Keratinocyte (primary cell): ENCODE data around the gene TSPYL1. TPM values are rescaled to one million over a fixed set of nuclear protein-coding genes. Genes with fewer than 3 reads are reported as not detected.

Source experiments
- DNase-seq: peaks from one replicate; pipeline ENCODE4 v3.0.0-alpha.2; 2011; ENCODE audit warnings: low read depth, missing footprints, low spot score
- FAIRE-seq: peaks from 2 replicates; lab custom pipeline; 2011; peaks lifted over from hg19 to GRCh38; lab: Jason Lieb, UNC
- H2AFZ ChIP-seq: 2 replicates; pipeline ENCODE4 v1.6.0; 2012; ENCODE audit warnings: low read length, control low read depth, inconsistent platforms; ENCODE audit not compliant: control insufficient read depth
- H3K27ac ChIP-seq: 2 replicates; pipeline ENCODE4 v1.5.1; 2011; ENCODE audit warnings: low read length; ENCODE audit not compliant: control insufficient read depth, insufficient read depth
- H3K27me3 ChIP-seq: 3 replicates; pipeline ENCODE4 v1.6.0; 2011; ENCODE audit warnings: low read length; ENCODE audit not compliant: control insufficient read depth, insufficient read depth; ENCODE audit errors: extremely low read depth
- H3K36me3 ChIP-seq, 2 experiments: 2 replicates in 1 of 2; 3 replicates in 1 of 2; pipeline ENCODE4 v1.5.1; 2011; ENCODE audit warnings: low read length in 2 of 2, mild to moderate bottlenecking in 1 of 2; ENCODE audit not compliant: control insufficient read depth in 2 of 2, insufficient read depth in 2 of 2; ENCODE audit errors: extremely low read depth in 1 of 2
- H3K4me1 ChIP-seq: 3 replicates; pipeline ENCODE4 v1.5.1; 2011; ENCODE audit warnings: low read length; ENCODE audit not compliant: control insufficient read depth, insufficient read depth; ENCODE audit errors: extremely low read depth
- H3K4me2 ChIP-seq: 3 replicates; pipeline ENCODE4 v1.6.0; 2011; ENCODE audit warnings: low read depth, low read length; ENCODE audit not compliant: control insufficient read depth, insufficient read depth; ENCODE audit errors: extremely low read depth
- H3K4me3 ChIP-seq, 3 experiments: fragments of 200-600 bp in 1 of 3; sonication (generic) in 1 of 3; 2 replicates in 2 of 3; 3 replicates in 1 of 3; pipeline ENCODE4 v1.5.1; 2011 to 2016; ENCODE audit warnings: low read length in 3 of 3, mild to moderate bottlenecking in 3 of 3, control low read depth in 2 of 3, inconsistent platforms in 1 of 3, low read depth in 1 of 3, mixed read lengths in 1 of 3, mixed run types in 1 of 3, moderate library complexity in 1 of 3; ENCODE audit not compliant: control insufficient read depth in 2 of 3, insufficient read depth in 2 of 3; ENCODE audit errors: extremely low read depth in 1 of 3
- H3K79me2 ChIP-seq: 2 replicates; pipeline ENCODE4 v1.6.0; 2012; ENCODE audit warnings: low read length; ENCODE audit not compliant: control insufficient read depth, insufficient read depth
- H3K9ac ChIP-seq: 3 replicates; pipeline ENCODE4 v1.6.0; 2011; ENCODE audit warnings: low read length; ENCODE audit not compliant: control insufficient read depth, insufficient read depth; ENCODE audit errors: extremely low read depth
- H3K9me1 ChIP-seq: 3 replicates; pipeline ENCODE4 v1.6.0; 2011; ENCODE audit warnings: low read length; ENCODE audit not compliant: control insufficient read depth, insufficient read depth; ENCODE audit errors: extremely low read depth
- H3K9me3 ChIP-seq: 2 replicates; pipeline ENCODE4 v1.5.1; 2012; ENCODE audit warnings: low read depth, low read length; ENCODE audit not compliant: control insufficient read depth
- H4K20me1 ChIP-seq: 3 replicates; pipeline ENCODE4 v1.6.0; 2011; ENCODE audit warnings: low read length; ENCODE audit not compliant: control insufficient read depth, insufficient read depth; ENCODE audit errors: extremely low read depth
- CTCF ChIP-seq, 3 experiments: IDR thresholded peaks in 1 of 3; conservative IDR thresholded peaks in 1 of 3; optimal IDR thresholded peaks in 1 of 3; 2 replicates in 2 of 3; 3 replicates in 1 of 3; pipeline versions ENCODE3 to v1.5.1; 2011; ENCODE audit warnings: low read length in 3 of 3, mild to moderate bottlenecking in 3 of 3, moderate library complexity in 2 of 3, control low read depth in 1 of 3, inconsistent platforms in 1 of 3; ENCODE audit not compliant: insufficient read depth in 2 of 3; ENCODE audit errors: extremely low read depth in 1 of 3
- EZH2 ChIP-seq: IDR thresholded peaks from one replicate; pipeline ENCODE4 v1.6.1; 2012; ENCODE audit warnings: inconsistent platforms, mild to moderate bottlenecking, low read length, moderate library complexity
- dilution Hi-C: fragments of 300-500 bp; cut with MboI; formaldehyde crosslinking; loops from one replicate; pipeline ENCODE4 v1.7.0; 2020; ENCODE audit warnings: low sequenced_read_pairs; ENCODE audit not compliant: extremely low pct_ligation_motif_present
- polyA plus RNA-seq, 5 experiments: library from polyadenylated mRNA; depleted of rRNA in 3 of 5; stranded (reverse) in 3 of 5; stranded (forward) in 1 of 5; unstranded in 1 of 5; fragments of >200 nt; gene quantifications; 1 replicate in 1 of 5; 2 replicates in 3 of 5; 3 replicates in 1 of 5; pipeline versions ENCODE4 v1.2.1 to v1.2.3, GENCODE V29; 2011 to 2012; ENCODE audit warnings: missing spikeins in 2 of 5, low read depth in 1 of 5, low replicate concordance in 1 of 5

TSPYL1 gene
- polyA plus RNA-seq, 1 donor (not counting 4 experiments of a cell fraction or from before 2014, with no cell fraction given) = 75.6 TPM

DNA sequence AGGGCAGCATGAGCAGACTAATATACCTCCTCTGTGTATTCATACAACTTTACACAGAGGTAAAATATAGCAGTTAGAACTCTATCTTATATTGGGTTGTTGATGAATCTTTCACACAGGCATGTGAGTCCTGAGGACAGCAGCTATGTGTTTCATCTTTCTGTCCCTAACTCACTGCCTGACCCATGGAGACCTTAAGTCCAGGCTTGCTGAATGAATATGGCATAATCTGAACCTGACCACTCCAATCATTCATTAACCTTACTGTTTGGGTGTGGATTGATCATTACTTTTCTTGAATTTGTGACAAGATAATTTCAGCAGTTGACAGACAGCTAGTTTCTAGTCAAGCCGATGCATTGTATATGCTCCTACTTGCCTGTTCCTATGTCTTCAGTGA, 27.3 kb upstream of the TSPYL1 start:
- no peak for TF ChIP-seq CTCF (optimal IDR thresholded peaks at IDR 0.05 in 1 of 3, IDR thresholded peaks at IDR 0.05 in 1 of 3, conservative IDR thresholded peaks at IDR 0.05 in 1 of 3; ENCODE audit: extremely low read depth in 1 of 3, insufficient read depth in 2 of 3, low read length in 3 of 3)
- no peak for TF ChIP-seq EZH2
- Histone ChIP-seq H3K9me3 (no peaks in the 10 kb centered on the region), H3K27me3 (no peaks in the 10 kb centered on the region), H2AFZ (no peak overlapping the region), H3K4me1 (no peaks in the 10 kb centered on the region), H3K9ac (no peak overlapping the region), H3K9me1 (no peaks in the 10 kb centered on the region), H3K4me2 (no peak overlapping the region), H4K20me1 (no peaks in the 10 kb centered on the region), H3K27ac (no peak overlapping the region), H3K79me2 (no peaks in the 10 kb centered on the region), H3K36me3 (no peaks in the 10 kb centered on the region), H3K4me3 (no peak overlapping the region)
- dilution Hi-C loops = no loop called here
- FAIRE-seq = no peak
- no peak for DNase-seq

DNA sequence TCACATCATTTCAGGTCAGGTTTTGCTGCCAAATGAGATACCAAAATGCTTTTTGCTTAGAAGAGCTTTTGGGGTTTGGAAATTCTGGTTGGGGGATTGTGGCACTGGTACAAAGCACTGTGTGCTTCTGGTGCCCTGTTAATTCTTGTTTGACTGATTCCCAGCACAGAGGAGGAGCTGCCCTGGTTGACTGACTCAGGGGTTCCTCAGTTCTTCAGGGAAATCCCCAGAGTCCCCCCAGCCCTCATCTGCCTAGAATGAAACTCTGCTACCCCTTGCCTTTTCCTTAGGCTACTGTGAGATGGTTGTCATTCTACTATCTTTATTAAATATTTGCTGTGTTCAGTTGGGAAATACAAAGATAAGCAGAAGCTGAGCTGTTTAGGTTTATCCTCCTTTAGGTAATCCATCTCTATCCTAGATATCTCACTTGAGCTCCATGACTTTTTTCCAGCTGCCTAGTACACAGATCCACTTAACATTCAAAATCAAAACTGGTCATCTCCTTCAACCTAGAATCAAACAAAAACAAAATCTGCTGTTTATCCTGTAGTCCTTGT, 24.9 kb upstream of the TSPYL1 start:
- FAIRE-seq (no peak), DNase-seq (no peak)
- no peaks in the 10 kb centered on the region for H3K9me3 ChIP-seq
- H3K27me3 ChIP-seq = no peaks in the 10 kb centered on the region
- no peaks in the 10 kb centered on the region for H3K9me1 ChIP-seq
- dilution Hi-C loops = no loop called here
- H2AFZ ChIP-seq = no peak overlapping the region
- no peak overlapping the region for H3K4me3 ChIP-seq
- H3K36me3 ChIP-seq = no peaks in the 10 kb centered on the region
- H3K4me1 ChIP-seq = no peaks in the 10 kb centered on the region
- H4K20me1 ChIP-seq = no peaks in the 10 kb centered on the region
- H3K79me2 ChIP-seq = no peaks in the 10 kb centered on the region
- H3K27ac ChIP-seq = no peak overlapping the region
- TF ChIP-seq CTCF (optimal IDR thresholded peaks at IDR 0.05 in 1 of 3, IDR thresholded peaks at IDR 0.05 in 1 of 3, conservative IDR thresholded peaks at IDR 0.05 in 1 of 3; ENCODE audit: extremely low read depth in 1 of 3, insufficient read depth in 2 of 3, low read length in 3 of 3) = no peak
- no peak for TF ChIP-seq EZH2
- no peak overlapping the region for H3K9ac ChIP-seq
- no peak overlapping the region for H3K4me2 ChIP-seq
